GM23248 (cell line): Measurements from ENCODE around the gene NGB. TPM values are rescaled to one million over a fixed set of nuclear protein-coding genes. Genes with fewer than 3 reads are reported as not detected.
"Not testable (repeated sequence)": the region's sequence is repeated elsewhere in the genome, so short reads cannot be mapped to it uniquely, and the experiment has no call there.

ENCODE experiments used
- DNase-seq: peaks from one replicate; pipeline ENCODE4 v3.0.0-alpha.2; 2015
- H2AFZ ChIP-seq: fragments of 200-600 bp; sonication (generic); 2 replicates; pipeline ENCODE4 v1.6.1; 2016; ENCODE audit warnings: antibody characterized with exemption
- H3F3A ChIP-seq: fragments of 200-600 bp; sonication (generic); 2 replicates; pipeline ENCODE4 v1.6.1; 2016; ENCODE audit warnings: mild to moderate bottlenecking, antibody characterized with exemption, mixed run types; ENCODE audit not compliant: insufficient read depth
- H3K27ac ChIP-seq: fragments of 200-600 bp; sonication (generic); 2 replicates; pipeline ENCODE4 v1.5.1; 2016; ENCODE audit warnings: mild to moderate bottlenecking
- H3K27me3 ChIP-seq: fragments of 200-600 bp; sonication (generic); replicated peaks from 2 replicates; pipeline ENCODE4 v1.6.1; 2016; ENCODE audit warnings: mild to moderate bottlenecking; ENCODE audit not compliant: insufficient read depth
- H3K36me3 ChIP-seq: fragments of 200-600 bp; sonication (generic); 2 replicates; pipeline ENCODE4 v1.6.1; 2016; ENCODE audit warnings: low read depth, mild to moderate bottlenecking
- H3K4me1 ChIP-seq: fragments of 200-600 bp; sonication (generic); 2 replicates; pipeline ENCODE4 v1.6.1; 2016; ENCODE audit warnings: mild to moderate bottlenecking; ENCODE audit not compliant: insufficient read depth
- H3K4me2 ChIP-seq: fragments of 200-600 bp; sonication (generic); one replicate; pipeline ENCODE4 v1.6.1; 2016; ENCODE audit warnings: mild to moderate bottlenecking; ENCODE audit not compliant: unreplicated experiment
- H3K4me3 ChIP-seq: fragments of 200-600 bp; sonication (generic); 2 replicates; pipeline ENCODE4 v1.5.1; 2016; ENCODE audit warnings: mild to moderate bottlenecking
- H3K79me2 ChIP-seq: fragments of 200-600 bp; sonication (generic); 2 replicates; pipeline ENCODE4 v1.6.1; 2016; ENCODE audit warnings: mild to moderate bottlenecking; ENCODE audit not compliant: insufficient read depth
- H3K9ac ChIP-seq: fragments of 200-600 bp; sonication (generic); 2 replicates; pipeline ENCODE4 v1.6.1; 2016; ENCODE audit warnings: mild to moderate bottlenecking
- H3K9me2 ChIP-seq: fragments of 200-600 bp; sonication (generic); 2 replicates; pipeline ENCODE4 v1.6.1; 2016; ENCODE audit warnings: mixed run types, mild to moderate bottlenecking, moderate library complexity; ENCODE audit not compliant: insufficient read depth
- H3K9me3 ChIP-seq: fragments of 200-600 bp; sonication (generic); one replicate; pipeline ENCODE4 v1.6.1; 2017; ENCODE audit warnings: low read depth
- H4K20me1 ChIP-seq: fragments of 200-600 bp; sonication (generic); 2 replicates; pipeline ENCODE4 v1.6.0; 2016; ENCODE audit not compliant: insufficient read depth
- EZH2 ChIP-seq: fragments of 200-600 bp; sonication (generic); IDR thresholded peaks from 2 replicates; pipeline ENCODE4 v1.6.1; 2018; ENCODE audit warnings: antibody characterized with exemption, mild to moderate bottlenecking; ENCODE audit not compliant: insufficient read depth, poor library complexity, severe bottlenecking
- EZH2phosphoT487 ChIP-seq: fragments of 200-600 bp; sonication (generic); IDR thresholded peaks from 2 replicates; pipeline ENCODE4 v1.6.1; 2018; ENCODE audit warnings: antibody characterized with exemption, moderate library complexity, mild to moderate bottlenecking, low read depth; ENCODE audit not compliant: insufficient read depth
- WGBS, 2 experiments: methylation state at CpG; one replicate each; pipeline ENCODE4 v1.1.6; 2015 to 2017; ENCODE audit warnings: low lambda C conversion rate in 2 of 2, low coverage in 1 of 2; ENCODE audit errors: missing lambda C conversion rate in 2 of 2; 5-methylcytosine and 5-hydroxymethylcytosine counted together
- in situ Hi-C: fragments of 300-500 bp; cut with MboI; formaldehyde crosslinking; loops from 2 replicates; pipeline ENCODE4 v1.15.0; 2020
- polyA plus RNA-seq: library from polyadenylated mRNA; unstranded; fragments of >200 nt; fragmentation: Nextera tagmentation; extraction: Ambion mirVana; gene quantifications from 2 replicates; pipeline ENCODE4 v1.2.1, GENCODE V29; 2016
- total RNA-seq: library from RNA; depleted of rRNA; stranded (reverse); fragments of >200 nt; shearing (Covaris generic); gene quantifications from 2 replicates; pipeline ENCODE4 v1.2.3, GENCODE V29; 2014; rRNA removed

NGB gene
- total RNA-seq = not detected in 2 replicates
- polyA plus RNA-seq = not detected in 2 replicates

GRCh38 chr14:77271113-77271710 lies at the start of gene NGB:
Gene NGB (minus strand): TSS chr14:77271206. CDS start chr14:77270937, 269 bp downstream.
- H3K27me3 ChIP-seq = peaks cover 33% of the 10 kb centered on the region
- H3F3A ChIP-seq = no peaks in the 10 kb centered on the region
- no peak within 1 kb of the TSS for H3K27ac ChIP-seq
- no peaks in the 10 kb centered on the region for H3K4me1 ChIP-seq
- no peak within 1 kb of the TSS for H3K4me3 ChIP-seq
- no peak within 1 kb of the TSS for H3K9ac ChIP-seq
- H2AFZ ChIP-seq = no peak within 1 kb of the TSS
- no peaks in the 10 kb centered on the region for H3K9me3 ChIP-seq
- in situ Hi-C loops = no loop called here
- no peaks in the 10 kb centered on the region for H3K36me3 ChIP-seq
- WGBS, 2 experiments = 14 to 17% methylated on average over 25 to 30 of the region's 38 CpGs
- DNase-seq = no peak
- no peaks in the 10 kb centered on the region for H3K79me2 ChIP-seq
- H4K20me1 ChIP-seq = no peaks in the 10 kb centered on the region
- TF ChIP-seq EZH2 (peak; percentile 37), EZH2phosphoT487 (no peak)
- H3K9me2 ChIP-seq = no peaks in the 10 kb centered on the region
- no peak within 1 kb of the TSS for H3K4me2 ChIP-seq

- Histone ChIP-seq H3K4me3 (peak within 1 kb of the TSS; percentile 85), H3K27me3 (no peaks in the 10 kb centered on the region), H3K36me3 (no peaks in the 10 kb centered on the region), H3F3A (peaks cover 5% of the 10 kb centered on the region; the same call in 1 of the 2 replicates), H3K9me2 (no peaks in the 10 kb centered on the region), H3K9me3 (no peaks in the 10 kb centered on the region), H3K9ac (peak within 1 kb of the TSS; percentile 97), H2AFZ (peak within 1 kb of the TSS; percentile 100), H3K79me2 (peaks cover 50% of the 10 kb centered on the region), H3K4me1 (peaks cover 11% of the 10 kb centered on the region), H3K27ac (peak within 1 kb of the TSS; percentile 95), H4K20me1 (no peaks in the 10 kb centered on the region), H3K4me2 (peak within 1 kb of the TSS; percentile 88)
- DNase-seq = peak; percentile 96
- WGBS, 2 experiments = 0% methylated on average over 46 to 64 of the region's 69 CpGs
- no peak for TF ChIP-seq EZH2phosphoT487
- in situ Hi-C loops = no loop called here
Observed at GRCh38 chr14:77320238-77320935, 49.4 kb upstream of the NGB start, which contains the start of gene POMT2. Gene POMT2 (minus strand): TSS chr14:77320883. CDS start chr14:77320681, 202 bp downstream.

GRCh38 chr14:77319422-77319821 lies 48.4 kb upstream of the NGB start:
- Histone ChIP-seq H3K9me3 (no peaks in the 10 kb centered on the region), H3K27me3 (no peaks in the 10 kb centered on the region), H3K36me3 (no peaks in the 10 kb centered on the region), H3K4me2 (peak overlapping the region; percentile 86), H3K79me2 (peaks cover 50% of the 10 kb centered on the region), H4K20me1 (no peaks in the 10 kb centered on the region), H3F3A (peaks cover 11% of the 10 kb centered on the region), H3K4me3 (peak overlapping the region; percentile 85), H3K27ac (no peak overlapping the region), H2AFZ (no peak overlapping the region), H3K9me2 (no peaks in the 10 kb centered on the region), H3K9ac (peak overlapping the region; percentile 97; the same call in 1 of the 2 replicates), H3K4me1 (peaks cover 16% of the 10 kb centered on the region)
- DNase-seq = peak; percentile 51
- 12 to 17% methylated on average over 5 of the region's 5 CpGs for WGBS, 2 experiments
- in situ Hi-C loops = no loop called here
- no peak for TF ChIP-seq EZH2
- no peak for TF ChIP-seq EZH2phosphoT487

GRCh38 chr14:77318756-77319155 lies 47.8 kb upstream of the NGB start:
- peaks cover 21% of the 10 kb centered on the region for H3K4me1 ChIP-seq
- DNase-seq, H4K20me1 ChIP-seq, H3K4me3 ChIP-seq, H3K9ac ChIP-seq, H3K9me3 ChIP-seq, H3K9me2 ChIP-seq, H3K4me2 ChIP-seq, H3K27ac ChIP-seq, H3K36me3 ChIP-seq, in situ Hi-C loops, H3K27me3 ChIP-seq, H2AFZ ChIP-seq: not testable (repeated sequence)
- WGBS, 2 experiments = 93 to 94% methylated on average over 11 of the region's 11 CpGs
- H3F3A ChIP-seq = peaks cover 17% of the 10 kb centered on the region
- H3K79me2 ChIP-seq = peaks cover 50% of the 10 kb centered on the region
